Activated naive CD4-positive, alpha-beta T cell treated with anti-CD3 and anti-CD28 coated beads, Interleukin-2, amount 50 U/mL, for 16 hours (primary cell): Measurements from ENCODE around the gene RNASE1.
"Not testable (repeated sequence)": the region's sequence is repeated elsewhere in the genome, so short reads cannot be mapped to it uniquely, and the experiment has no call there.

ENCODE experiments used
- DNase-seq: peaks from one replicate; pipeline ENCODE4 v3.0.0-alpha.2; 2020

The RNASE1 gene

GRCh38 chr14:20802341-20803084 is at the start of gene RNASE1:
Gene RNASE1, minus strand, starts transcription at chr14:20802844. Its CDS starts 776 bp downstream, at chr14:20802068.
- no peak for DNase-seq

GRCh38 chr14:20848955-20849570 is 46.4 kb upstream of the RNASE1 start:
- no peak for DNase-seq

- DNase-seq = no peak
Measured at GRCh38 chr14:20848316-20848954, 45.8 kb upstream of the RNASE1 start.

GRCh38 chr14:20846560-20846959 is 43.9 kb upstream of the RNASE1 start:
- no peak for DNase-seq

- DNase-seq = no peak
Measured at GRCh38 chr14:20841096-20841495, 38.5 kb upstream of the RNASE1 start.

- no peak for DNase-seq
Measured at GRCh38 chr14:20837831-20838230, 35.2 kb upstream of the RNASE1 start.

GRCh38 chr14:20836668-20837338 is 34.2 kb upstream of the RNASE1 start:
- DNase-seq = no peak

- no peak for DNase-seq
Measured at GRCh38 chr14:20834899-20835298, 32.3 kb upstream of the RNASE1 start.

GRCh38 chr14:20830831-20831230 is 28.2 kb upstream of the RNASE1 start:
- DNase-seq = no peak

- not testable (repeated sequence) for DNase-seq
Measured at GRCh38 chr14:20828024-20828694, 25.5 kb upstream of the RNASE1 start.

GRCh38 chr14:20827326-20827725 is 24.7 kb upstream of the RNASE1 start:
- DNase-seq = no peak

- DNase-seq = not testable (repeated sequence)
Measured at GRCh38 chr14:20826666-20827065, 24.0 kb upstream of the RNASE1 start.

GRCh38 chr14:20823859-20824258 is 21.2 kb upstream of the RNASE1 start:
- no peak for DNase-seq

- not testable (repeated sequence) for DNase-seq
Measured at GRCh38 chr14:20821521-20822108, 19.0 kb upstream of the RNASE1 start.

- DNase-seq = no peak
Measured at GRCh38 chr14:20820063-20820904, 17.6 kb upstream of the RNASE1 start.

- no peak for DNase-seq
Measured at GRCh38 chr14:20818861-20819260, 16.2 kb upstream of the RNASE1 start.

GRCh38 chr14:20815946-20816345 is 13.3 kb upstream of the RNASE1 start:
- DNase-seq = not testable (repeated sequence)

GRCh38 chr14:20811986-20812975 is 9.6 kb upstream of the RNASE1 start:
- no peak for DNase-seq

GRCh38 chr14:20809917-20810316 is 7.3 kb upstream of the RNASE1 start:
- no peak for DNase-seq

GRCh38 chr14:20808162-20808483 is 5.5 kb upstream of the RNASE1 start:
- no peak for DNase-seq
